ENCODE results near the gene TOX2.

DNA sequence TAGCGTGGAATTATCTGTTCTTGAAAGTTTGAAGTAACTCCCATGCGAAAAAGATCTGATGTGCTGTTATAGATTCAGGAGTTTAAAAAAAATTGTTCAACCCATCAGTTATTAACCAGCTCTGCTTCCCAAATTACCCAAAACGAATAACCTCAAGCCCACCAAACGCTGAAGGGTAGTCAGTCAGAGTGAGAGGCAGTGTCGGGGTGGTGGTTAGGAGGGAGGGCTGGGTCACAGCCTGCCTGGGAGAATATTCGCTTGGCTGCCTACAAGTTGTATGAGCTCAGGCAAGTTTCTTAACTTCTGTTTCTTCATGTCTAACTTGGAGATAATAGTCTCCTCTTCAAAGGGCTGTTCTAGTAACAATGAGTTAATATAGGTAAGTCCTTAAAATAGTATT is 157.7 kb downstream of the TOX2 start:
- TF ChIP-seq CTCF (IDR thresholded peaks at IDR 0.05; ENCODE audit: insufficient read depth, low read depth, low read length) (no peak), EZH2 (IDR thresholded peaks at IDR 0.05; ENCODE audit: insufficient read depth, low read length) (no peak)
